Femur (tissue), 1 donor: Measurements from ENCODE around the gene ANKRD55.
A peak's percentile ranks its signal among the peaks of the same experiment; 100 is the strongest.

Experiments
- DNase-seq: peaks from one replicate; pipeline ENCODE4 v3.0.0-alpha.2; 2017

Gene ANKRD55

DNA sequence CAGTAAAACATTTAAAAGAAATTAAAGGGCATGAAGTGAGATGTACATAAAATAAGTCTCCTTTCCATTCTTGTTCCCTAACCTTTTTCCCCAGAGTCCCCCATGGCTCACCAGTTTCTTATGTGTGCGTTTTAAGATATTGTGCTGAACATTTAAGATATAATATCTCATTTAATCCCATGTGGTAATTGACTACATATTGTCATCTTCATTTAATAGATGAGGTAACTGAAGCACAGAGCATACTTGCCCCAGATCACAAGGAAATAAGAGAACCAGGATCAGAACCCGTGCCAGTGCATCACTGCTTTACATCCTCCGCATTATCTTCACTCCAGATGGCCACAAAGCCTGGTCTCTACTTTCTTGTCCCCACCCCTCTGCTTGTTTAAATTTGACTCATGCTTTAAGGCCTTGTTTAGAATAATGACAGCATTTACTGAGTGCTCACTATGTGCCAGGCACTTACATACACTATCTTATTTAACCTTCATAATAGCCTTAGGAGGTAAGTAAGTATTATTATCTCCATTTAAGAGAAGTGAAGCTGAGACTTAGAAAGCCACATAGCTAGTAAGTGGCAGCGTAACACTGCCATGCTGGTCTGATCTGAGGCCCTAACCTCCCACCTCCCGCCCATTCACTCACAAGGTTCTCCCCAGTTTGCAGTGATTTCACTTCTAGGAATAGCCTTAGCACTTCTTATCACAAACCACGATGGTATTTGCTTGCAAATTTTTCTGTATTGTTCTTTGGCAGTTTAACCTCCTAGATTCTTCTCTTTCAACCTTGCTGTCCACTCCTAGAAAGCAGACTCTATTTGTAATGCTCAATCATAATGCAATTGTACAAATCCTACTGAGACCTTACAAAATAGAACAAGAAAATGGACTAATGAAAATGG, 160.0 kb downstream of the ANKRD55 start:
- DNase-seq, result no peak

DNA sequence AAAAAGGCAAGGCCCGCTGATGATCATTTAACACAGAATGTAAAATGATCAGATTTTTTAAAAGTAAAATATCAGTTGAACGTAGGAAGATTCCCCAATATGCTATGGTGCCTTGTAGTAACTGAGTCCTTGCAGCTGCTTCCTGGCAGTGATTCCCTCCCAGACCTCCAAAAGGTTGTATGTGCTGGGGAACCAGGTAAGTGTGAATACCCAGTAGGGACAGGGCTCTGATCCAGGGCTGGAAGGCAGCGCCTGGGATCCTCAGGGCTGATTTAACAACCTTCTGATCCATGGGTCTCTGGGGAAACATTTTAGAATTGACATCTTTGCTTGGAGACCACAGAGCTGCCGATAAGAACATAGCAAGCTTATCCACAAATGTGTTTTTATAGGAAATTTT, 161.7 kb downstream of the ANKRD55 start:
- peak; percentile 26 for DNase-seq

DNA sequence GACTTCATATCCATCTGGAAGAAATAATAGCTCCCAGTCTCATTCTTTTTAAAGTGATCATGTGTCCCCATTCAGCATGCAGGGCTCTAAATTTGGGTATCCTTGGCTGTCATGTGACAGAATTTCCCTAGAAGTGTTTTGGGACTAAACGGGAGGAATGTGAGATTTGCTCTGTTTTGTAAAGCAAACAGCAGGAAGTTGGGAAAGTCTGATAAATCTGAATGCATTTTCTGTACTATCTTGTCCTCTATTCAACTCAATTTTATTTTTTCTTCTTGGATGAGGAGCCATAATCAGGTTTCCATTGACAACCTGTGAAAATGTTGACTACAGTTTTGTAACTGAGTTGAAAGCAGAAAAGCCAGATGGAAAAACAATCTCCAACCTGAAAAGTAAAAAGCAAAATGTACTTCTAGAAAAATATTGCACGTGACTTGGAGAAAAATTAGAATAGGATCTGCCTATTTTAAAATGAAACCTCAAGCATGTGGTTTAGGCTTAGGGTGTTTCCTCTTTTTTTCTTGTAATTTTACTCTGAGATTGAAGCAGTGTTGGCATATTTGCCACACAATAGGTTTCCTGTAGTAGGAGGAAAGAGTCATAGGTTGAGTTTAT, 162.2 kb downstream of the ANKRD55 start:
- DNase-seq, result no peak

DNA sequence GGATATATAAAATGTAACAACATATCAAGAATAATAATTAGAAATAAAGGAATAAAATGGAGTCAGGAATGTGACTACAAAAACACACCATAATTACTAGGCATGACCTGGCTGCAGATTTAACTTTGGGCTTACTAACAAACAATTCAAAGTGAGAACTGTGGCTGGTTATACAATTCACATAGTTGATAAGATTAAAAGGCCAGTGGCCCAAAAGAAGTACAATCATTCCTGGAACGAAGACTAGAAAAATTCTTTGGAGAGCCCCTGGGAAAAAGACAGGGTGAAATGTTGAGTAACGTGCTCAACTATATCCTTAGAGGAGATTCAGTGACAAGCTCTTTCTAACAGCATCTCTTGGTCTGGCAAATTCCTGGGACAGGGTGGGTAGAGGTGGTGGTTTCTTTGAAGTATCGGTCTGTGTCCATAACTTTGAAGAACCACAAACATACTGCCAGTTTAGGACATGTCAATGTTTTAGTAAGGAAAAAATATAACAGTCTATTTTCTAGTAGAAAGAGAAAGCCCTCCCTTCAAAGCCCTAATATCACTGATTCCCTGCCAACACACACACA, 163.4 kb downstream of the ANKRD55 start:
- DNase-seq, result no peak

GRCh38 chr5:56066931-56067450, 166.1 kb downstream of the ANKRD55 start:
- no peak for DNase-seq

GRCh38 chr5:56064984-56065383, 168.1 kb downstream of the ANKRD55 start:
- no peak for DNase-seq

GRCh38 chr5:56060276-56061110, 172.6 kb downstream of the ANKRD55 start:
- no peak for DNase-seq

DNA sequence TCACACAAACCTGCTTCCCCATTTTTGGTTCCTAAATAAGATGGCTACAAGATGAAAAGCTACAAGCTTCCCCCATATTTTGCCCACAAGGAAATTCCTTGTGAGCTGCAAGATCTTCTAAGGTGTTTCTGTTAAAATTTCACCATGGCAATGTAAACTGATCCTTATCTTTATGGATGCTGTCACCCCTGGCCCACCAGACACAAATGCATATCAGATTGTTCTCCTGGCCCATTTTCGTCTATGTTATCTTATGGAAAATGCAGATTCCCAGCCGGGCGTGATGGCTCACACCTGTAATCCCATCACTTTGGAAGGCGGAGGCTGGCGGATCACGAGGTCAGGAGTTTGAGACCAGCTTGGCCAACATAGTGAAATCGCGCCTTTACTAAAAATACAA, 173.3 kb downstream of the ANKRD55 start:
- no peak for DNase-seq

- DNase-seq, result no peak
Measured at GRCh38 chr5:56056875-56057274, 176.3 kb downstream of the ANKRD55 start.

DNA sequence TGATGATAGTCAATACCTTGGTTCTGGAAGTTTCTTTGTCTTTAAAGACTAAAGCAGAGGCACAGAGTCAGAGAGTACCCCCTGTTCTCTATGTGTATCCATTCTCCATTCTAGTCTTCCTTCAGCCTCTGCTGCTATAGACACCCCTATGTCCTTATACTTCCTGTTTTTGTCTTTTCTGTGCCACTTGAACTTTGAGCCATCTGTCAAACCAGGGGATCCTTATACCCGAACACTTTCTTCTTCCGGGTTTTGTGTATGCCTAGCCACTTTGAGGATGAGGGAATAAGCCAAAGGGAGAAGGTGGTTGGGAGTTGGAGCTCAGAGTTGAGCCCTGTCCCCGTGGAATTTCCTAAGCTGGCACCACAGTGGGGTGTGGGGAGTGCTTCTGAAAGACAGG, 177.3 kb downstream of the ANKRD55 start:
- DNase-seq, result no peak

- no peak for DNase-seq
Measured at GRCh38 chr5:56055287-56055686, 177.8 kb downstream of the ANKRD55 start.

- no peak for DNase-seq
Measured at GRCh38 chr5:56054666-56055065, 178.5 kb downstream of the ANKRD55 start.

GRCh38 chr5:56053363-56053762, 179.8 kb downstream of the ANKRD55 start:
- no peak for DNase-seq

- no peak for DNase-seq
Measured at GRCh38 chr5:56052735-56053134, 180.4 kb downstream of the ANKRD55 start.

- DNase-seq, result no peak
Measured at GRCh38 chr5:56050551-56051255, 182.4 kb downstream of the ANKRD55 start.
